ENCODE data around the gene DEXI. TPM values are rescaled to one million over a fixed set of nuclear protein-coding genes. Genes with fewer than 3 reads are reported as not detected.

Gene DEXI
- total and polyA plus RNA-seq, 2 experiments from 2014 or later = 92.1 to 115 TPM

- peak in 1 of 2 donors; percentile 49 for DNase-seq (ENCODE audit: low read depth in 1 of 2, low spot score in 1 of 2)
- H3K4me3 ChIP-seq = no peak overlapping the region
Measured at GRCh38 chr16:10987361-10988163, 45.3 kb upstream of the DEXI start.

GRCh38 chr16:10984509-10984908 lies 42.2 kb upstream of the DEXI start:
- H3K36me3 ChIP-seq = no peaks in the 10 kb centered on the region
- no peaks in the 10 kb centered on the region for H3K27me3 ChIP-seq
- DNase-seq (ENCODE audit: low read depth in 1 of 2, low spot score in 1 of 2) = peak in 1 of 2 donors; percentile 59
- no peak overlapping the region for H3K4me3 ChIP-seq
- peaks cover 2% of the 10 kb centered on the region for H3K4me1 ChIP-seq (ENCODE audit: low read depth)
- H3K27ac ChIP-seq = peak overlapping the region; percentile 58
- TF ChIP-seq CTCF (IDR thresholded peaks at IDR 0.05; ENCODE audit: low read depth, low read length) = no peak
- no peaks in the 10 kb centered on the region for H3K9me3 ChIP-seq (ENCODE audit: low read depth)

More at GRCh38 chr16:10987361-10988163, 45.3 kb upstream of the DEXI start:
- H3K9me3 ChIP-seq (ENCODE audit: low read depth) = no peaks in the 10 kb centered on the region
- no peak for TF ChIP-seq CTCF (IDR thresholded peaks at IDR 0.05; ENCODE audit: low read depth, low read length)
- H3K36me3 ChIP-seq = no peaks in the 10 kb centered on the region
- H3K4me1 ChIP-seq (ENCODE audit: low read depth) = peaks cover 6% of the 10 kb centered on the region
- no peak overlapping the region for H3K27ac ChIP-seq
- no peaks in the 10 kb centered on the region for H3K27me3 ChIP-seq

- no peaks in the 10 kb centered on the region for H3K27me3 ChIP-seq
Measured at GRCh38 chr16:10983159-10983558, 40.9 kb upstream of the DEXI start.

GRCh38 chr16:10982465-10983150 lies 40.3 kb upstream of the DEXI start:
- Histone ChIP-seq H3K4me3 (no peak overlapping the region), H3K27ac (no peak overlapping the region), H3K36me3 (no peaks in the 10 kb centered on the region), H3K9me3 (ENCODE audit: low read depth) (no peaks in the 10 kb centered on the region), H3K4me1 (ENCODE audit: low read depth) (no peaks in the 10 kb centered on the region), H3K27me3 (no peaks in the 10 kb centered on the region)
- DNase-seq (ENCODE audit: low read depth in 1 of 2, low spot score in 1 of 2) = no peak
- no peak for TF ChIP-seq CTCF (IDR thresholded peaks at IDR 0.05; ENCODE audit: low read depth, low read length)

More at GRCh38 chr16:10983159-10983558, 40.9 kb upstream of the DEXI start:
- H3K4me3 ChIP-seq = no peak overlapping the region
- no peak for TF ChIP-seq CTCF (IDR thresholded peaks at IDR 0.05; ENCODE audit: low read depth, low read length)
- no peaks in the 10 kb centered on the region for H3K4me1 ChIP-seq (ENCODE audit: low read depth)
- no peaks in the 10 kb centered on the region for H3K36me3 ChIP-seq
- H3K27ac ChIP-seq = no peak overlapping the region
- DNase-seq (ENCODE audit: low read depth in 1 of 2, low spot score in 1 of 2) = no peak
- no peaks in the 10 kb centered on the region for H3K9me3 ChIP-seq (ENCODE audit: low read depth)

- no peaks in the 10 kb centered on the region for H3K9me3 ChIP-seq (ENCODE audit: low read depth)
- H3K36me3 ChIP-seq = no peaks in the 10 kb centered on the region
- H3K27ac ChIP-seq = no peak overlapping the region
- H3K27me3 ChIP-seq = no peaks in the 10 kb centered on the region
- no peak for DNase-seq (ENCODE audit: low read depth in 1 of 2, low spot score in 1 of 2)
- H3K4me1 ChIP-seq (ENCODE audit: low read depth) = peaks cover 5% of the 10 kb centered on the region
- H3K4me3 ChIP-seq = no peak overlapping the region
- peak; percentile 23 for TF ChIP-seq CTCF (IDR thresholded peaks at IDR 0.05; ENCODE audit: low read depth, low read length)
Measured at GRCh38 chr16:10981697-10982216, 39.5 kb upstream of the DEXI start.
